Lower leg skin (tissue), 3 donors: ENCODE data around the gene CTNNA2.

Source experiments
- POLR2A ChIP-seq, 2 donors: fragments of 450-650 bp; IDR thresholded peaks; one replicate each; pipeline ENCODE4 v1.6.1; 2016 to 2017; ENCODE audit warnings: antibody characterized with exemption in 2 of 2, mild to moderate bottlenecking in 1 of 2, moderate library complexity in 1 of 2
- TF ChIP-seq, protein P1 (sequence below), 3 donors: fragments of 450-650 bp; IDR thresholded peaks; one replicate each; pipeline ENCODE4 v1.5.1; 2016; ENCODE audit warnings: antibody characterized with exemption in 3 of 3, mild to moderate bottlenecking in 3 of 3, moderate library complexity in 2 of 3

DNA sequence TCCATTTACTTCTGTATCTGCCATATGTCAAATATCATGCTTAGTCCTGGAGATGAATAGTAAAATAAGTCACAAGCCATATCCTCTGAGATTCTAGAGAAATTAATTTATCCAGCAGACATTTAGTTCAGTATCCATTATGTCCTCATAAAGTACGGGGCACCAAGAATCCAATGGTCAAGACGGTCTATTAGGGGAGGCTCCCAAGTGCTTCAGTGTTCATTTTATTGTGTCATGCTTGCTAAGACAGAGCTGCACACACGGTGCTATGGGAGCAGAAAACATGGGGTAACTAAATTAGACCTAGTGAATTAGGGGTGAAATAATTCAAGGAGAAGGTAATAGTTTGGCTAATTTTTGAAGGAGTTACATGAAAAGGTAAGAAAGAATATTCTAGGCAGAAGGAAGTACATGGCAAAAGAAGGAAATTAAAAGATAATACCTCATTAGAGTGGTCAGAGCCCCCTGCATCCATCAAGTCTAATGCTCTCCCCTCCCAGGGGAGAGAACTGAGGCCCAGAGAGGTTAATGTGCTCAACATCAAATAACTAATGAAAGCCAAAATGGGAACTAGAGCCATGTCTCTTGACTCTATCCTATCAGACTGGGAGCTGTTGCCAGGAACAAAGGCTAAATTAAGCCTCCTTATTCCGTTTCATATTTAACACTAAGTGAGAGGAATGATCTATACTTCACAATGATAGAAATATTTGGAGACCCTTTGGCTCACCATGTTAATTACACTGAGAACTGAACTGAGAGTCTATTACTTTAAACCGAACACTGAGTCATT lies 433.0 kb downstream of the CTNNA2 start:
- TF ChIP-seq, protein P1, sequence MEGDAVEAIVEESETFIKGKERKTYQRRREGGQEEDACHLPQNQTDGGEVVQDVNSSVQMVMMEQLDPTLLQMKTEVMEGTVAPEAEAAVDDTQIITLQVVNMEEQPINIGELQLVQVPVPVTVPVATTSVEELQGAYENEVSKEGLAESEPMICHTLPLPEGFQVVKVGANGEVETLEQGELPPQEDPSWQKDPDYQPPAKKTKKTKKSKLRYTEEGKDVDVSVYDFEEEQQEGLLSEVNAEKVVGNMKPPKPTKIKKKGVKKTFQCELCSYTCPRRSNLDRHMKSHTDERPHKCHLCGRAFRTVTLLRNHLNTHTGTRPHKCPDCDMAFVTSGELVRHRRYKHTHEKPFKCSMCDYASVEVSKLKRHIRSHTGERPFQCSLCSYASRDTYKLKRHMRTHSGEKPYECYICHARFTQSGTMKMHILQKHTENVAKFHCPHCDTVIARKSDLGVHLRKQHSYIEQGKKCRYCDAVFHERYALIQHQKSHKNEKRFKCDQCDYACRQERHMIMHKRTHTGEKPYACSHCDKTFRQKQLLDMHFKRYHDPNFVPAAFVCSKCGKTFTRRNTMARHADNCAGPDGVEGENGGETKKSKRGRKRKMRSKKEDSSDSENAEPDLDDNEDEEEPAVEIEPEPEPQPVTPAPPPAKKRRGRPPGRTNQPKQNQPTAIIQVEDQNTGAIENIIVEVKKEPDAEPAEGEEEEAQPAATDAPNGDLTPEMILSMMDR (IDR thresholded peaks at IDR 0.05) = no peak
- no peak for TF ChIP-seq POLR2A (IDR thresholded peaks at IDR 0.05)
